Measurements from ENCODE around the gene SLC24A3. TPM values are rescaled to one million over a fixed set of nuclear protein-coding genes. Genes with fewer than 3 reads are reported as not detected.

Gene SLC24A3
- total and polyA plus RNA-seq, 4 experiments from 2014 or later, result not detected

- Histone ChIP-seq H3K4me1 (ENCODE audit: insufficient read depth, low read length) (no peaks in the 10 kb centered on the region), H3K36me3 (ENCODE audit: insufficient read depth, low read length) (no peaks in the 10 kb centered on the region), H3K27ac (ENCODE audit: low read depth, low read length) (no peak overlapping the region), H3K9me3 (ENCODE audit: control insufficient read depth in 1 of 2, low read length in 2 of 2) (no peaks in the 10 kb centered on the region), H3K27me3 (ENCODE audit: insufficient read depth, low read length) (no peaks in the 10 kb centered on the region), H3K4me3 (ENCODE audit: low read length in 2 of 2) (no peak overlapping the region)
- Mint-ChIP-seq H3K9me3 (no peaks in the 10 kb centered on the region), H3K4me3 (no peak overlapping the region), H3K27me3 (peaks cover 18 to 25% of the 10 kb centered on the region in 2 donors), H3K27ac (no peak overlapping the region), H3K36me3 (no peaks in the 10 kb centered on the region), H3K4me1 (no peaks in the 10 kb centered on the region)
- no peak for DNase-seq
- CTCF ChIA-PET (ENCODE audit: partially characterized antibody), result no interaction called here
- POLR2A ChIA-PET (ENCODE audit: partially characterized antibody), result no interaction called here
- intact Hi-C loops (cut with micrococcal nuclease), result no loop called here
These were observed 549.4 kb downstream of the SLC24A3 start for GRCh38 chr20:19761841-19762240.

- Mint-ChIP-seq H3K27me3 (peaks cover 9 to 21% of the 10 kb centered on the region in 2 donors), H3K4me3 (no peak overlapping the region), H3K4me1 (no peaks in the 10 kb centered on the region), H3K9me3 (no peaks in the 10 kb centered on the region), H3K36me3 (no peaks in the 10 kb centered on the region), H3K27ac (no peak overlapping the region)
- Histone ChIP-seq H3K9me3 (ENCODE audit: control insufficient read depth in 1 of 2, low read length in 2 of 2) (no peaks in the 10 kb centered on the region), H3K36me3 (ENCODE audit: insufficient read depth, low read length) (no peaks in the 10 kb centered on the region), H3K4me1 (ENCODE audit: insufficient read depth, low read length) (no peaks in the 10 kb centered on the region), H3K4me3 (ENCODE audit: low read length in 2 of 2) (no peak overlapping the region), H3K27ac (ENCODE audit: low read depth, low read length) (no peak overlapping the region), H3K27me3 (ENCODE audit: insufficient read depth, low read length) (no peaks in the 10 kb centered on the region)
- CTCF ChIA-PET (ENCODE audit: partially characterized antibody), result no interaction called here
- POLR2A ChIA-PET (ENCODE audit: partially characterized antibody), result no interaction called here
- DNase-seq, result no peak
- intact Hi-C loops (cut with micrococcal nuclease), result no loop called here
These were observed 551.8 kb downstream of the SLC24A3 start for GRCh38 chr20:19764207-19764606.

- ChIA-PET POLR2A (ENCODE audit: partially characterized antibody) (no interaction called here), CTCF (ENCODE audit: partially characterized antibody) (no interaction called here)
- Mint-ChIP-seq H3K4me1 (no peaks in the 10 kb centered on the region), H3K27ac (no peak overlapping the region), H3K27me3 (peaks cover 6 to 15% of the 10 kb centered on the region in 2 donors), H3K36me3 (no peaks in the 10 kb centered on the region), H3K9me3 (no peaks in the 10 kb centered on the region), H3K4me3 (no peak overlapping the region)
- no peaks in the 10 kb centered on the region for H3K9me3 ChIP-seq (ENCODE audit: control insufficient read depth in 1 of 2, low read length in 2 of 2)
- H3K27ac ChIP-seq (ENCODE audit: low read depth, low read length), result no peak overlapping the region
- H3K4me1 ChIP-seq (ENCODE audit: insufficient read depth, low read length), result no peaks in the 10 kb centered on the region
- intact Hi-C loops (cut with micrococcal nuclease), result no loop called here
- no peak for DNase-seq
- no peaks in the 10 kb centered on the region for H3K27me3 ChIP-seq (ENCODE audit: insufficient read depth, low read length)
- H3K36me3 ChIP-seq (ENCODE audit: insufficient read depth, low read length), result no peaks in the 10 kb centered on the region
- no peak overlapping the region for H3K4me3 ChIP-seq (ENCODE audit: low read length in 2 of 2)
These were observed 552.8 kb downstream of the SLC24A3 start for GRCh38 chr20:19765266-19765665.

GRCh38 chr20:19765913-19766312 is 553.5 kb downstream of the SLC24A3 start:
- no peak overlapping the region for H3K27ac ChIP-seq (ENCODE audit: low read depth, low read length)
- intact Hi-C loops (cut with micrococcal nuclease), result no loop called here
- H3K36me3 ChIP-seq (ENCODE audit: insufficient read depth, low read length), result no peaks in the 10 kb centered on the region
- Mint-ChIP-seq H3K27me3 (peaks cover 2 to 15% of the 10 kb centered on the region in 2 donors), H3K36me3 (no peaks in the 10 kb centered on the region), H3K27ac (no peak overlapping the region), H3K9me3 (no peaks in the 10 kb centered on the region), H3K4me1 (no peaks in the 10 kb centered on the region), H3K4me3 (no peak overlapping the region)
- no peak overlapping the region for H3K4me3 ChIP-seq (ENCODE audit: low read length in 2 of 2)
- CTCF ChIA-PET (ENCODE audit: partially characterized antibody), result no interaction called here
- H3K27me3 ChIP-seq (ENCODE audit: insufficient read depth, low read length), result no peaks in the 10 kb centered on the region
- no peaks in the 10 kb centered on the region for H3K4me1 ChIP-seq (ENCODE audit: insufficient read depth, low read length)
- H3K9me3 ChIP-seq (ENCODE audit: control insufficient read depth in 1 of 2, low read length in 2 of 2), result no peaks in the 10 kb centered on the region
- no peak for DNase-seq
- POLR2A ChIA-PET (ENCODE audit: partially characterized antibody), result no interaction called here

- ChIA-PET POLR2A (ENCODE audit: partially characterized antibody) (no interaction called here), CTCF (ENCODE audit: partially characterized antibody) (no interaction called here)
- H3K4me1 ChIP-seq (ENCODE audit: insufficient read depth, low read length), result no peaks in the 10 kb centered on the region
- DNase-seq, result no peak
- peaks cover 8 to 9% of the 10 kb centered on the region in 2 donors for H3K27me3 Mint-ChIP-seq
- no peaks in the 10 kb centered on the region for H3K36me3 Mint-ChIP-seq
- no peaks in the 10 kb centered on the region for H3K4me1 Mint-ChIP-seq
- intact Hi-C loops (cut with micrococcal nuclease), result no loop called here
- H3K4me3 Mint-ChIP-seq, result no peak overlapping the region
- H3K27ac Mint-ChIP-seq, result no peak overlapping the region
- H3K9me3 ChIP-seq (ENCODE audit: control insufficient read depth in 1 of 2, low read length in 2 of 2), result no peaks in the 10 kb centered on the region
- H3K27ac ChIP-seq (ENCODE audit: low read depth, low read length), result no peak overlapping the region
- H3K27me3 ChIP-seq (ENCODE audit: insufficient read depth, low read length), result no peaks in the 10 kb centered on the region
- H3K36me3 ChIP-seq (ENCODE audit: insufficient read depth, low read length), result no peaks in the 10 kb centered on the region
- H3K4me3 ChIP-seq (ENCODE audit: low read length in 2 of 2), result no peak overlapping the region
- H3K9me3 Mint-ChIP-seq, result peaks cover 0 to 2% (median 0%) of the 10 kb centered on the region in 8 donors
These were observed 554.6 kb downstream of the SLC24A3 start for GRCh38 chr20:19767070-19767469.

GRCh38 chr20:19768325-19768842 is 555.9 kb downstream of the SLC24A3 start:
- Mint-ChIP-seq H3K36me3 (no peaks in the 10 kb centered on the region), H3K27ac (no peak overlapping the region), H3K27me3 (peaks cover 7 to 8% of the 10 kb centered on the region in 2 donors), H3K9me3 (peaks cover 0 to 2% (median 0%) of the 10 kb centered on the region in 8 donors), H3K4me3 (no peak overlapping the region), H3K4me1 (no peaks in the 10 kb centered on the region)
- ChIA-PET CTCF (ENCODE audit: partially characterized antibody) (interaction anchor here (3.3 kb wide), 1 partner anchor 11 kb away, joined by 10 read pairs; no protein-coding TSS in a partner anchor), POLR2A (ENCODE audit: partially characterized antibody) (no interaction called here)
- Histone ChIP-seq H3K36me3 (ENCODE audit: insufficient read depth, low read length) (no peaks in the 10 kb centered on the region), H3K27me3 (ENCODE audit: insufficient read depth, low read length) (no peaks in the 10 kb centered on the region), H3K4me3 (ENCODE audit: low read length in 2 of 2) (no peak overlapping the region), H3K4me1 (ENCODE audit: insufficient read depth, low read length) (no peaks in the 10 kb centered on the region), H3K9me3 (ENCODE audit: control insufficient read depth in 1 of 2, low read length in 2 of 2) (no peaks in the 10 kb centered on the region), H3K27ac (ENCODE audit: low read depth, low read length) (no peak overlapping the region)
- intact Hi-C loops (cut with micrococcal nuclease), result no loop called here
- DNase-seq, result no peak

- Mint-ChIP-seq H3K36me3 (no peaks in the 10 kb centered on the region), H3K9me3 (peaks cover 0 to 3% (median 0%) of the 10 kb centered on the region in 8 donors), H3K27me3 (peaks cover 7 to 11% of the 10 kb centered on the region in 2 donors), H3K4me1 (no peaks in the 10 kb centered on the region), H3K4me3 (no peak overlapping the region), H3K27ac (no peak overlapping the region)
- no peaks in the 10 kb centered on the region for H3K9me3 ChIP-seq (ENCODE audit: control insufficient read depth in 1 of 2, low read length in 2 of 2)
- H3K4me3 ChIP-seq (ENCODE audit: low read length in 2 of 2), result no peak overlapping the region
- H3K27me3 ChIP-seq (ENCODE audit: insufficient read depth, low read length), result no peaks in the 10 kb centered on the region
- ChIA-PET POLR2A (ENCODE audit: partially characterized antibody) (no interaction called here), CTCF (ENCODE audit: partially characterized antibody) (interaction anchor here (3.3 kb wide), 1 partner anchor 10 kb away, joined by 10 read pairs; no protein-coding TSS in a partner anchor)
- intact Hi-C loops (cut with micrococcal nuclease), result no loop called here
- DNase-seq, result no peak
- H3K27ac ChIP-seq (ENCODE audit: low read depth, low read length), result no peak overlapping the region
- no peaks in the 10 kb centered on the region for H3K4me1 ChIP-seq (ENCODE audit: insufficient read depth, low read length)
- no peaks in the 10 kb centered on the region for H3K36me3 ChIP-seq (ENCODE audit: insufficient read depth, low read length)
These were observed 557.1 kb downstream of the SLC24A3 start for GRCh38 chr20:19769507-19769906.

- H3K36me3 ChIP-seq (ENCODE audit: insufficient read depth, low read length), result no peaks in the 10 kb centered on the region
- DNase-seq, result no peak
- ChIA-PET POLR2A (ENCODE audit: partially characterized antibody) (no interaction called here), CTCF (ENCODE audit: partially characterized antibody) (interaction anchor here (3.3 kb wide), 1 partner anchor 9 kb away, joined by 10 read pairs; no protein-coding TSS in a partner anchor)
- Mint-ChIP-seq H3K36me3 (no peaks in the 10 kb centered on the region), H3K4me3 (no peak overlapping the region), H3K9me3 (peaks cover 0 to 3% (median 0%) of the 10 kb centered on the region in 8 donors), H3K4me1 (no peaks in the 10 kb centered on the region), H3K27me3 (peaks cover 7 to 10% of the 10 kb centered on the region in 2 donors), H3K27ac (no peak overlapping the region)
- H3K27me3 ChIP-seq (ENCODE audit: insufficient read depth, low read length), result no peaks in the 10 kb centered on the region
- H3K4me1 ChIP-seq (ENCODE audit: insufficient read depth, low read length), result no peaks in the 10 kb centered on the region
- H3K9me3 ChIP-seq (ENCODE audit: control insufficient read depth in 1 of 2, low read length in 2 of 2), result no peaks in the 10 kb centered on the region
- H3K27ac ChIP-seq (ENCODE audit: low read depth, low read length), result no peak overlapping the region
- no peak overlapping the region for H3K4me3 ChIP-seq (ENCODE audit: low read length in 2 of 2)
- intact Hi-C loops (cut with micrococcal nuclease), result no loop called here
These were observed 557.9 kb downstream of the SLC24A3 start for GRCh38 chr20:19770375-19770774.

Data from CD4-positive, alpha-beta memory T cell (primary cell).